ENCODE results near the gene SLC13A4.

The SLC13A4 gene

GRCh38 chr7:135718794-135719437 lies 9.1 kb downstream of the SLC13A4 start:
- DNase-seq = no peak

- DNase-seq = no peak
Measured at GRCh38 chr7:135718219-135718618, 9.8 kb downstream of the SLC13A4 start.

- DNase-seq = no peak
Measured at GRCh38 chr7:135717693-135718092, 10.3 kb downstream of the SLC13A4 start.

- DNase-seq = peak; percentile 87
Measured at GRCh38 chr7:135716677-135717238, 11.2 kb downstream of the SLC13A4 start.

GRCh38 chr7:135715673-135716072 lies 12.3 kb downstream of the SLC13A4 start:
- no peak for DNase-seq

- DNase-seq = no peak
Measured at GRCh38 chr7:135715055-135715522, 12.9 kb downstream of the SLC13A4 start.

- DNase-seq = peak; percentile 85
Measured at GRCh38 chr7:135714534-135715009, 13.4 kb downstream of the SLC13A4 start.

GRCh38 chr7:135713836-135714470 lies 14.0 kb downstream of the SLC13A4 start:
- DNase-seq = peak; percentile 46

- no peak for DNase-seq
Measured at GRCh38 chr7:135712796-135713195, 15.2 kb downstream of the SLC13A4 start.

- no peak for DNase-seq
Measured at GRCh38 chr7:135712182-135712782, 15.7 kb downstream of the SLC13A4 start.

GRCh38 chr7:135711139-135711469 lies 16.9 kb downstream of the SLC13A4 start:
- DNase-seq = no peak

GRCh38 chr7:135710417-135711138 lies 17.4 kb downstream of the SLC13A4 start:
- no peak for DNase-seq

GRCh38 chr7:135709508-135709907 lies 18.5 kb downstream of the SLC13A4 start:
- DNase-seq = no peak

GRCh38 chr7:135708041-135708440 lies 19.9 kb downstream of the SLC13A4 start:
- no peak for DNase-seq

- DNase-seq = no peak
Measured at GRCh38 chr7:135707570-135707966, 20.4 kb downstream of the SLC13A4 start.

- DNase-seq = no peak
Measured at GRCh38 chr7:135706858-135707569, 21.0 kb downstream of the SLC13A4 start.

GRCh38 chr7:135706038-135706742 lies 21.8 kb downstream of the SLC13A4 start:
- no peak for DNase-seq

- DNase-seq = no peak
Measured at GRCh38 chr7:135704698-135705097, 23.3 kb downstream of the SLC13A4 start.

GRCh38 chr7:135704074-135704473 lies 23.9 kb downstream of the SLC13A4 start:
- DNase-seq = no peak

GRCh38 chr7:135697276-135698049 lies 30.5 kb downstream of the SLC13A4 start:
- no peak for DNase-seq

- no peak for DNase-seq
Measured at GRCh38 chr7:135693558-135693957, 34.4 kb downstream of the SLC13A4 start.

All from fibroblast of skin of scalp (primary cell).